ENCODE data around the gene CACNG5. TPM values are rescaled to one million over a fixed set of nuclear protein-coding genes. Genes with fewer than 3 reads are reported as not detected.

Gene CACNG5
- polyA plus RNA-seq, 1 donor from 2014 or later: not detected

GRCh38 chr17:66910651-66911285 is 75.9 kb downstream of the CACNG5 start:
- Histone ChIP-seq H3K4me3 (ENCODE audit: low read length) (no peak overlapping the region), H3K9me2 (ENCODE audit: insufficient read depth, low read length) (no peaks in the 10 kb centered on the region), H3K27ac (ENCODE audit: low read length) (no peak overlapping the region), H3K4me2 (ENCODE audit: low read length) (no peak overlapping the region), H3K79me2 (replicated peaks; ENCODE audit: insufficient read depth, low read length) (no peaks in the 10 kb centered on the region), H3K9me3 (ENCODE audit: low read length) (no peaks in the 10 kb centered on the region), H3F3A (ENCODE audit: insufficient read depth, low read length, poor library complexity, severe bottlenecking) (no peaks in the 10 kb centered on the region), H3K36me3 (ENCODE audit: insufficient read depth, low read length) (no peaks in the 10 kb centered on the region), H2AFZ (ENCODE audit: low read depth, low read length) (no peak overlapping the region), H4K20me1 (ENCODE audit: insufficient read depth) (no peaks in the 10 kb centered on the region), H3K9ac (ENCODE audit: low read length) (no peak overlapping the region), H3K27me3 (ENCODE audit: insufficient read depth, low read depth, low read length) (no peaks in the 10 kb centered on the region)
- no peak for TF ChIP-seq MXI1 (conservative IDR thresholded peaks at IDR 0.05; ENCODE audit: poor library complexity, severe bottlenecking)
- TF ChIP-seq EP300 (conservative IDR thresholded peaks at IDR 0.05; ENCODE audit: poor library complexity, severe bottlenecking): no peak
- TF ChIP-seq REST (IDR thresholded peaks at IDR 0.05; ENCODE audit: borderline replicate concordance): no peak
- no peak for TF ChIP-seq POLR2AphosphoS5 (IDR thresholded peaks at IDR 0.05)
- no peak for TF ChIP-seq CTCF (IDR thresholded peaks at IDR 0.05; ENCODE audit: poor library complexity, severe bottlenecking)
- TF ChIP-seq SMC3 (conservative IDR thresholded peaks at IDR 0.05; ENCODE audit: poor library complexity): no peak
- TF ChIP-seq TAF1 (IDR thresholded peaks at IDR 0.05; ENCODE audit: low read depth): no peak
- no peak for TF ChIP-seq RAD21 (conservative IDR thresholded peaks at IDR 0.05)
- no peak for TF ChIP-seq EZH2 (IDR thresholded peaks at IDR 0.05; ENCODE audit: borderline replicate concordance, insufficient read depth, low read length, poor library complexity, severe bottlenecking)

GRCh38 chr17:66915204-66915611 is 80.3 kb downstream of the CACNG5 start:
- no peak overlapping the region for H3K4me3 ChIP-seq (ENCODE audit: low read length)
- no peaks in the 10 kb centered on the region for H3K27me3 ChIP-seq (ENCODE audit: insufficient read depth, low read depth, low read length)
- TF ChIP-seq REST (IDR thresholded peaks at IDR 0.05; ENCODE audit: borderline replicate concordance): no peak
- no peak for TF ChIP-seq EP300 (conservative IDR thresholded peaks at IDR 0.05; ENCODE audit: poor library complexity, severe bottlenecking)
- TF ChIP-seq CTCF (IDR thresholded peaks at IDR 0.05; ENCODE audit: poor library complexity, severe bottlenecking): no peak
- no peak for TF ChIP-seq POLR2AphosphoS5 (IDR thresholded peaks at IDR 0.05)
- H2AFZ ChIP-seq (ENCODE audit: low read depth, low read length): no peak overlapping the region
- no peaks in the 10 kb centered on the region for H3K9me3 ChIP-seq (ENCODE audit: low read length)
- H3K27ac ChIP-seq (ENCODE audit: low read length): no peak overlapping the region
- H3K9ac ChIP-seq (ENCODE audit: low read length): no peak overlapping the region
- H4K20me1 ChIP-seq (ENCODE audit: insufficient read depth): no peaks in the 10 kb centered on the region
- H3K4me2 ChIP-seq (ENCODE audit: low read length): no peak overlapping the region
- no peaks in the 10 kb centered on the region for H3K36me3 ChIP-seq (ENCODE audit: insufficient read depth, low read length)
- no peaks in the 10 kb centered on the region for H3F3A ChIP-seq (ENCODE audit: insufficient read depth, low read length, poor library complexity, severe bottlenecking)
- no peaks in the 10 kb centered on the region for H3K9me2 ChIP-seq (ENCODE audit: insufficient read depth, low read length)
- no peaks in the 10 kb centered on the region for H3K79me2 ChIP-seq (replicated peaks; ENCODE audit: insufficient read depth, low read length)

Measured in neural cell (in vitro differentiated cells).